Pancreas (tissue), 10 donors: ENCODE results near the gene SIN3B. TPM values are rescaled to one million over a fixed set of nuclear protein-coding genes. Genes with fewer than 3 reads are reported as not detected.

Experiments used
- ATAC-seq, 4 donors: fragments of 200-7000 bp; cut with Tn5 transposase; one replicate each; pipeline versions ENCODE4 v1.8.0 to v1.9.1; 2020; ENCODE audit warnings: mild to moderate bottlenecking in 4 of 4, moderate library complexity in 4 of 4
- DNase-seq, 6 donors: peaks; one replicate each; pipeline ENCODE4 v3.0.0-alpha.2; 2020
- FAIRE-seq: peaks from 2 replicates; lab custom pipeline; 2012; peaks lifted over from hg19 to GRCh38; lab: Jason Lieb, UNC
- H3K27ac ChIP-seq, 4 donors: fragments of 200-600 bp; sonication (generic); 1 replicate in 3 of 4; 2 replicates in 1 of 4; pipeline versions ENCODE4 v1.5.0 to v1.8.0; 2020
- H3K27me3 ChIP-seq, 4 donors: fragments of 200-600 bp; one replicate each; pipeline ENCODE4 v1.8.0; 2021
- H3K36me3 ChIP-seq, 3 donors: fragments of 200-600 bp; sonication (generic) in 1 of 3; one replicate each; pipeline versions ENCODE4 v1.5.0 to v1.8.0; 2020 to 2021
- H3K4me1 ChIP-seq, 3 donors: fragments of 200-600 bp; one replicate each; pipeline ENCODE4 v1.8.0; 2021
- H3K4me3 ChIP-seq, 4 donors: fragments of 200-600 bp; sonication (generic) in 2 of 4; one replicate each; pipeline versions ENCODE4 v1.5.0 to v1.8.0; 2020 to 2021
- H3K9me3 ChIP-seq, 4 donors: fragments of 200-600 bp; one replicate each; pipeline ENCODE4 v1.8.0; 2021
- CTCF ChIP-seq, 4 donors: fragments of 200-600 bp; sonication (generic) in 3 of 4; IDR thresholded peaks; one replicate each; pipeline versions ENCODE4 v1.5.0 to v1.8.0; 2021; ENCODE audit warnings: antibody characterized with exemption in 4 of 4
- WGBS, 2 donors: extraction: QIAGEN DNeasy Blood & Tissue Kit; methylation state at CpG; one replicate each; pipeline ENCODE4 v1.1.7; 2013; 5-methylcytosine and 5-hydroxymethylcytosine counted together
- intact Hi-C, 3 donors: fragments of 100-400 bp; cut with DNase I; formaldehyde crosslinking; loops; one replicate each; pipeline versions ENCODE4 v1.11.1 to v1.14.2; 2022
- polyA plus RNA-seq, 2 donors: library from polyadenylated mRNA; stranded (reverse); fragments of 200-250 nt; gene quantifications; one replicate each; pipeline ENCODE4 v1.2.3, GENCODE V29; 2013
- total RNA-seq, 6 donors: library from RNA; stranded (reverse); fragmentation: NEBNext Ultra II Directional in 4 of 6; extraction: Animal tissue kit (Norgen Biotek cat#: 25700) in 4 of 6; gene quantifications; one replicate each; pipeline versions ENCODE4 v1.2.1 to v1.2.4, GENCODE V29; 2021 to 2023
- donor health status: healthy with polysubstance abuse.
- donor health status: DM: no; HTN: no; CAD: no; lungs with moderate emphysema.
- donor health status: DM: no; HTN: no; CAD: no.
- donor health status: control.
- donor health status: control.
- donor health status: Bipolar disorder and iron deficiency.
- donor health status: DM: yes; HTN: yes; CAD: no.
- donor health status: DM: no; HTN: no; CAD: no.
- donor health status: DM: no; HTN: no; CAD: no.
- donor health status: DM: yes; HTN: yes; CAD: no.

The SIN3B gene
- total and polyA plus RNA-seq, 8 donors: 13.6 to 51.8 (median 20.1) TPM

GRCh38 chr19:16789238-16789637 lies 40.0 kb upstream of the SIN3B start:
- Histone ChIP-seq H3K9me3 (no peaks in the 10 kb centered on the region), H3K27ac (no peak overlapping the region), H3K36me3 (no peaks in the 10 kb centered on the region), H3K4me1 (no peaks in the 10 kb centered on the region), H3K27me3 (no peaks in the 10 kb centered on the region), H3K4me3 (no peak overlapping the region)
- no peak for TF ChIP-seq CTCF (IDR thresholded peaks at IDR 0.05)
- DNase-seq (no peak), FAIRE-seq (no peak), ATAC-seq (no peak)
- intact Hi-C loops: no loop called here
- 89 to 91% methylated on average over 1 of the region's 1 CpG for WGBS, 2 donors

GRCh38 chr19:16790051-16790450 lies 39.1 kb upstream of the SIN3B start:
- DNase-seq (no peak), ATAC-seq (no peak), FAIRE-seq (no peak)
- H3K27me3 ChIP-seq: no peaks in the 10 kb centered on the region
- no peaks in the 10 kb centered on the region for H3K36me3 ChIP-seq
- H3K27ac ChIP-seq: no peak overlapping the region
- no peak overlapping the region for H3K4me3 ChIP-seq
- no peak for TF ChIP-seq CTCF (IDR thresholded peaks at IDR 0.05)
- intact Hi-C loops: no loop called here
- no peaks in the 10 kb centered on the region for H3K9me3 ChIP-seq
- WGBS, 2 donors: 9 to 29% methylated on average over 1 of the region's 1 CpG
- H3K4me1 ChIP-seq: no peaks in the 10 kb centered on the region

GRCh38 chr19:16791942-16792341 lies 37.3 kb upstream of the SIN3B start:
- ATAC-seq (no peak), FAIRE-seq (no peak), DNase-seq (no peak)
- H3K4me3 ChIP-seq: no peak overlapping the region
- no peaks in the 10 kb centered on the region for H3K9me3 ChIP-seq
- 72 to 81% methylated on average over 10 of the region's 10 CpGs for WGBS, 2 donors
- intact Hi-C loops: no loop called here
- no peaks in the 10 kb centered on the region for H3K36me3 ChIP-seq
- TF ChIP-seq CTCF (IDR thresholded peaks at IDR 0.05): no peak
- H3K27ac ChIP-seq: no peak overlapping the region
- H3K4me1 ChIP-seq: no peaks in the 10 kb centered on the region
- H3K27me3 ChIP-seq: no peaks in the 10 kb centered on the region

GRCh38 chr19:16794456-16795441 lies 34.4 kb upstream of the SIN3B start:
- Histone ChIP-seq H3K27me3 (no peaks in the 10 kb centered on the region), H3K4me1 (no peaks in the 10 kb centered on the region), H3K27ac (no peak overlapping the region), H3K9me3 (no peaks in the 10 kb centered on the region), H3K36me3 (no peaks in the 10 kb centered on the region), H3K4me3 (no peak overlapping the region)
- no peak for TF ChIP-seq CTCF (IDR thresholded peaks at IDR 0.05)
- intact Hi-C loops: no loop called here
- FAIRE-seq: no peak
- no peak for DNase-seq
- ATAC-seq: no peak
- 73 to 80% methylated on average over 17 of the region's 17 CpGs for WGBS, 2 donors

- Histone ChIP-seq H3K4me1 (no peaks in the 10 kb centered on the region), H3K4me3 (no peak overlapping the region), H3K9me3 (no peaks in the 10 kb centered on the region), H3K27me3 (no peaks in the 10 kb centered on the region), H3K36me3 (no peaks in the 10 kb centered on the region), H3K27ac (no peak overlapping the region)
- intact Hi-C loops: no loop called here
- ATAC-seq (no peak), FAIRE-seq (no peak), DNase-seq (no peak)
- 61 to 69% methylated on average over 3 of the region's 3 CpGs for WGBS, 2 donors
- TF ChIP-seq CTCF (IDR thresholded peaks at IDR 0.05): no peak
Observed at GRCh38 chr19:16795731-16796130, 33.5 kb upstream of the SIN3B start.
